AG04450 (cell line): ENCODE measurements around the gene GJA4. TPM values are rescaled to one million over a fixed set of nuclear protein-coding genes. Genes with fewer than 3 reads are reported as not detected.
"Not testable (repeated sequence)": the region's sequence is repeated elsewhere in the genome, so short reads cannot be mapped to it uniquely, and the experiment has no call there.

Source experiments
- CTCF ChIA-PET: fragments of 300-600, 350-600 bp; formaldehyde crosslinking; extraction: SDS; loops from one replicate; lab custom pipeline; 2022; ENCODE audit warnings: antibody characterized with exemption, inconsistent platforms; lab: Charles Lee
- POLR2A ChIA-PET: fragments of 350-600 bp; formaldehyde crosslinking; extraction: SDS; loops from one replicate; lab custom pipeline; 2021; ENCODE audit warnings: antibody characterized with exemption, inconsistent platforms; lab: Yijun Ruan, JAX
- DNase-seq: peaks from one replicate; pipeline ENCODE4 v3.0.0-alpha.2; 2011; ENCODE audit warnings: low read depth, low spot score
- H3K27ac ChIP-seq: one replicate; pipeline ENCODE4 v1.5.1; 2012; ENCODE audit warnings: low read depth, low read length, control low read depth
- H3K27me3 ChIP-seq: one replicate; pipeline ENCODE4 v1.6.0; 2012; ENCODE audit warnings: low read length; ENCODE audit not compliant: control insufficient read depth, insufficient read depth
- H3K4me3 ChIP-seq: 2 replicates; pipeline ENCODE4 v1.5.1; 2011; ENCODE audit warnings: mild to moderate bottlenecking, low read depth, low read length, control low read depth
- H3K9me3 ChIP-seq: 2 replicates; pipeline ENCODE4 v1.5.1; 2012; ENCODE audit warnings: low read length; ENCODE audit not compliant: control insufficient read depth, insufficient read depth
- CTCF ChIP-seq: IDR thresholded peaks from 2 replicates; pipeline ENCODE4 v1.5.1; 2011; ENCODE audit warnings: low read depth, low read length, control low read depth, inconsistent platforms
- polyA plus RNA-seq: library from polyadenylated mRNA; depleted of rRNA; stranded (reverse); fragments of >200 nt; gene quantifications from 2 replicates; pipeline ENCODE4 v1.2.3, GENCODE V29; 2011

Gene GJA4
- polyA plus RNA-seq, 1 experiment, result not detected

GRCh38 chr1:34763142-34763781, 29.5 kb upstream of the GJA4 start:
- no peak for TF ChIP-seq CTCF
- no peak for DNase-seq
- H3K27me3 ChIP-seq, result no peaks in the 10 kb centered on the region
- no peak overlapping the region for H3K4me3 ChIP-seq
- POLR2A ChIA-PET, result no interaction called here
- H3K9me3 ChIP-seq, result no peaks in the 10 kb centered on the region; the same call in 1 of the 2 replicates
- no peak overlapping the region for H3K27ac ChIP-seq
- CTCF ChIA-PET, result no interaction called here

GRCh38 chr1:34768856-34769255, 23.9 kb upstream of the GJA4 start:
- no peak for TF ChIP-seq CTCF
- no peak for DNase-seq
- Histone ChIP-seq H3K4me3 (no peak overlapping the region), H3K9me3 (no peaks in the 10 kb centered on the region), H3K27me3 (no peaks in the 10 kb centered on the region), H3K27ac (no peak overlapping the region)
- CTCF ChIA-PET, result no interaction called here
- POLR2A ChIA-PET, result no interaction called here

GRCh38 chr1:34770891-34771504, 21.8 kb upstream of the GJA4 start:
- DNase-seq, result no peak
- ChIA-PET POLR2A (no interaction called here), CTCF (no interaction called here)

GRCh38 chr1:34771573-34772371, 21.0 kb upstream of the GJA4 start:
- no peak overlapping the region for H3K27ac ChIP-seq
- ChIA-PET POLR2A (no interaction called here), CTCF (interaction anchor here (1.4 kb wide), 1 partner anchor 29 kb away, joined by 4 read pairs; no protein-coding TSS in a partner anchor)
- peaks cover 2% of the 10 kb centered on the region for H3K27me3 ChIP-seq
- TF ChIP-seq CTCF, result no peak
- DNase-seq, result no peak
- H3K9me3 ChIP-seq, result no peaks in the 10 kb centered on the region
- H3K4me3 ChIP-seq, result no peak overlapping the region

More at GRCh38 chr1:34770891-34771504, 21.8 kb upstream of the GJA4 start:
- Histone ChIP-seq H3K9me3 (no peaks in the 10 kb centered on the region), H3K27ac (no peak overlapping the region), H3K4me3 (no peak overlapping the region), H3K27me3 (no peaks in the 10 kb centered on the region)
- no peak for TF ChIP-seq CTCF

- H3K27me3 ChIP-seq, H3K27ac ChIP-seq, DNase-seq, H3K4me3 ChIP-seq, POLR2A ChIA-PET, H3K9me3 ChIP-seq: not testable (repeated sequence)
- CTCF ChIA-PET, result interaction anchor here (1.4 kb wide), 1 partner anchor 31 kb away, joined by 4 read pairs; no protein-coding TSS in a partner anchor
Measured at GRCh38 chr1:34773114-34773513, 19.7 kb upstream of the GJA4 start.
